Endothelial cell of umbilical vein (primary cell): ENCODE measurements around the gene SCLY.

Source experiments
- CTCF ChIP-seq, 2 donors: IDR thresholded peaks; 1 replicate in 1 of 2; 2 replicates in 1 of 2; pipeline ENCODE4 v1.5.1; 2011; ENCODE audit warnings: low read length in 2 of 2, mild to moderate bottlenecking in 2 of 2, moderate library complexity in 2 of 2, control low read depth in 1 of 2, inconsistent platforms in 1 of 2, low read depth in 1 of 2; ENCODE audit not compliant: insufficient read depth in 1 of 2; ENCODE audit errors: extremely low read depth in 1 of 2
- EZH2 ChIP-seq: IDR thresholded peaks from 2 replicates; pipeline ENCODE4 v1.6.1; 2012; ENCODE audit warnings: borderline replicate concordance, low read depth, mild to moderate bottlenecking, moderate library complexity, low read length, inconsistent platforms; ENCODE audit not compliant: severe bottlenecking
- FOS ChIP-seq: IDR thresholded peaks from 2 replicates; pipeline ENCODE4 v1.6.1; 2011; ENCODE audit warnings: mild to moderate bottlenecking, low read length, moderate library complexity, borderline replicate concordance; ENCODE audit not compliant: insufficient read depth
- GATA2 ChIP-seq: IDR thresholded peaks from 2 replicates; pipeline ENCODE4 v1.7.0; 2011; ENCODE audit warnings: low read depth, mild to moderate bottlenecking, moderate library complexity, mixed read lengths, low read length; ENCODE audit not compliant: insufficient read length, insufficient read depth
- MAX ChIP-seq: IDR thresholded peaks from 2 replicates; pipeline ENCODE4 v1.6.1; 2011; ENCODE audit not compliant: insufficient read depth, insufficient read length
- POLR2A ChIP-seq: IDR thresholded peaks from 2 replicates; pipeline ENCODE4 v1.6.1; 2012; ENCODE audit warnings: low read depth, mild to moderate bottlenecking, control low read depth, low read length
- POLR2AphosphoS5 ChIP-seq: IDR thresholded peaks from 2 replicates; pipeline ENCODE4 v1.6.1; 2012; ENCODE audit warnings: low read depth, mild to moderate bottlenecking, control low read depth, low read length, moderate library complexity; ENCODE audit not compliant: insufficient read depth

GRCh38 chr2:238122287-238123217 is 61.8 kb downstream of the SCLY start:
- TF ChIP-seq CTCF (IDR thresholded peaks at IDR 0.05; ENCODE audit: extremely low read depth in 1 of 2, insufficient read depth in 1 of 2, low read depth in 1 of 2, low read length in 2 of 2), result no peak
- no peak for TF ChIP-seq POLR2A
- no peak for TF ChIP-seq EZH2
- TF ChIP-seq MAX, result no peak
- no peak for TF ChIP-seq FOS
- no peak for TF ChIP-seq POLR2AphosphoS5
- no peak for TF ChIP-seq GATA2
